NCI-H1105 treated with DMSO at 0.1 percent for 48 hours (cell line): ENCODE results near the gene BCKDHB.
A peak's percentile ranks its signal among the peaks of the same experiment; 100 is the strongest.
"Not testable (repeated sequence)": the region's sequence is repeated elsewhere in the genome, so short reads cannot be mapped to it uniquely, and the experiment has no call there.

ENCODE experiments used
- DNase-seq: peaks from one replicate; lab custom pipeline; 2025; lab: John Stamatoyannopoulos, UW

The BCKDHB gene

GRCh38 chr6:80209430-80209829, 103.0 kb downstream of the BCKDHB start:
- DNase-seq, result peak; percentile 5

- DNase-seq, result no peak
Observed at GRCh38 chr6:80210618-80211017, 104.1 kb downstream of the BCKDHB start.

- no peak for DNase-seq
Observed at GRCh38 chr6:80211286-80211685, 104.8 kb downstream of the BCKDHB start.

DNA sequence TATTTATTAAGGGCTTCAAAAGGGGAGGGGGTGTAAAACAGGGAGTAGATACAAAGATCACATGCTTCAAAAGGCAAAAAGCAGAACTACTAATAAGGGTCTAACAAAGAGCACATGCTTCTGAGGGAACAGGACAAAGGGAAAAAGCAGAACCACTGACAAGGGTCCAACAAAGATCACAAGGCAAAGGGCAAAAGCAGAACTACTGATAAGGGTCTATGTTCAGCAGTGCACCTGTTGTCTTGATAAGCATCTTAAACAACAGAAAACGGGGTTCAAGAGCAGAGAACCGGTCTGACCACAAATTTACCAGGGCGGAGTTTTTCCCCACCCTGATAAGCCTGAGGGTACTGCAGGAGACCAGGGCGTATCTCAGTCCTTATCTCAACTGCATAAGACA, 105.4 kb downstream of the BCKDHB start:
- not testable (repeated sequence) for DNase-seq

- peak; percentile 59 for DNase-seq
Observed at GRCh38 chr6:80214436-80215022, 108.1 kb downstream of the BCKDHB start.

DNA sequence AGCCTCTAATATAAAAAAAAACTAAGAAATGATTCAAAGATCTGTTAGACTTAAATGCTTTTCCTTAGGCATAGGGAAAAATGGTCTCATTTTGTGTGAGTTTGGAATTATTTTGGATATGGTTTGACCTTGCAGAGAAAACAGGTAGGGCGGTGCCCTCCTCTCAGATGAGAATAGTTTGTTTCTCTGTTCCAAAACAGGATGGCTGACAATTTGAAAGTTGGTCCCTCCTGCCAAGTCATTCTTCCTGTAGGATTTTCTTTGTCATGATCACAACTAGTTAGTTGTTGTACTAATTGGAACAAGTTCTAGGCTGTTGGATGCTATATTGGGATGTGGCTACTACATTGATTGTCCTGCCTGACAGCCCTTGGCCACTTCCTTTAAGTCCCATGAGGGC, 108.6 kb downstream of the BCKDHB start:
- no peak for DNase-seq

- DNase-seq, result no peak
Observed at GRCh38 chr6:80217794-80218193, 111.3 kb downstream of the BCKDHB start.

DNA sequence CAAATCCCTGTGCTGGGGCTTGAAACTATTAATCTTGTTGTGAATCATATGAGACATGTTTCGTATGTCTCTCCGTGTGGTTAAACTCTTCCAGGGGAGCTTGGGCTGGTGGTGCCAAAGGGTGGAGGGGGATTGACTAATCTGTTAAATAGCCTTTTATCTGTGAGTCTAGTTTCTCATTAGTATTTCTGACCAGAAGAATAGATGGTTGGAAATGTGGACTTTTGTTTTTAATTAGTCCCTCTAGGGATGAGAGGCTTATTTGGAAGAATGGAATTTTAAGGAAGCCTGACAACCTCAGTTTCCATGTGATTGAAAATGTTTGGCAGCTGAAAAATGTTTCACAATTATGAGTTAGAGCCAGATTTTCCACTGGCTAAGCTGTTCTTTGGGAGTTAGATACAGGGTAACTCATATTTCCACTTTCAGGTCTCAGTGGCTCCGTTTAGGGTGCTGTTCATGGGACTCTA, 117.3 kb downstream of the BCKDHB start:
- DNase-seq, result no peak

DNA sequence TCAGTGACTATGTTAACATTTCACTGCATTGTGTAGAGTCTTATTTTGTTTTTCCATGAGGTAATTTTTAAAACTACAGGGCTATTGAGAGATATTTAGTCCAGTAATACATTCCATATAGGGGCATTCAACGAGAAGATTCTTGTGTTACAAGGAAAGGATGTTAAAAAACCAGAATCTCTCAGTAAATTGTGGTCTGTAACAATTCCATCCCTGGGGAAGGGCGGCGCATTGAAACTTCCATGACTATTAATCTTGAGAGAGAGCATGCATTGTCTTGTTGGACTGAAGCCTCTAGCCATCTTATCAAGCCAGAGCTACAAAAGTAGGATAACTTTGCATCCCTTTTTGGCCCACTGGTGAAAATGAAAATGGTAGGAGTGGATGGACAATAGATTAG, 119.7 kb downstream of the BCKDHB start:
- no peak for DNase-seq

GRCh38 chr6:80226699-80227098, 120.2 kb downstream of the BCKDHB start:
- no peak for DNase-seq

DNA sequence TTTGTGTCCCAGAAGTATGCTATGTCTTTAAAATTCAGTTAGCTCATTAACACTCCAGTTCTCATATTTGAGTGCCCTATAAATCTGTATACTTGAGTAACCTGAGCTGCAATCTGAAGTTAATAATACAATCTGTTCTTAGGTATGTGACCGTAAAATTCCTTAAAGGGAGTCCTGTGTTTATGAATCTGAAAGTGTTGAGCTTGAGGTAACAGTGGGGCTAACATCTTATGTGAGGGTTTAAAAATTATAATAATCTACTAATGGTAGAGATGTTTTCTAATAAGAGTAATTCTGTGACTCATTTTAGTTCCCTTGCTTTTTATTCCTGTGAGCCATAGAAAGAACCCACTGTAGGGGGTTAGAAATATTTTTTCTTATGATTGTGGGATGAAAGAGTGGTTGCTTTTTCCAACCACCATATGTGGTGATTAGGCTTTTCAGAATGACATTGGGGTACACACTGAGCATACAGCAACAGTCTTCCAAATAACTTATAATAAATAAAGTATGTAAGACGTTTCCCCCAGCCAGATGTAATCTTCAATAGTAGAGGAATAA, 121.2 kb downstream of the BCKDHB start:
- no peak for DNase-seq

DNA sequence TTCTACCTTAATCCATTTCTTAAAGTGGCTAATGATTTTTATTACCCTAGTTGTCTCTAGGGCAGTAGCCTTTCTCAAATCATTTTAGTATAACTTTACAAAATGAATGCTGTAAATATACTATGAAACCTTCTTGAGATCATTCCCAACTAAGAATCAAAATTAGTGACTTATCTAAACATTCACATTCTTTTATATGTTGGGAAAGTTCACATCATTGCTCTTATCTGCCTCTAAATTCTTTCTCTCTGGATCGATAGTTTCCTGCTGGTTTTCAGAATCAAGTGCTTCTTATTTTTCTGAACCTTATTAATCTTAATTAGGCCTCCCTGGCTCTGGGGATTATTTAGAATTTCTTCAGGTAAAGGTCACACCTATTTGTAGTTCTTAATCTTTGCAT, 126.8 kb downstream of the BCKDHB start:
- DNase-seq, result no peak

- DNase-seq, result no peak
Observed at GRCh38 chr6:80233958-80234357, 127.5 kb downstream of the BCKDHB start.

DNA sequence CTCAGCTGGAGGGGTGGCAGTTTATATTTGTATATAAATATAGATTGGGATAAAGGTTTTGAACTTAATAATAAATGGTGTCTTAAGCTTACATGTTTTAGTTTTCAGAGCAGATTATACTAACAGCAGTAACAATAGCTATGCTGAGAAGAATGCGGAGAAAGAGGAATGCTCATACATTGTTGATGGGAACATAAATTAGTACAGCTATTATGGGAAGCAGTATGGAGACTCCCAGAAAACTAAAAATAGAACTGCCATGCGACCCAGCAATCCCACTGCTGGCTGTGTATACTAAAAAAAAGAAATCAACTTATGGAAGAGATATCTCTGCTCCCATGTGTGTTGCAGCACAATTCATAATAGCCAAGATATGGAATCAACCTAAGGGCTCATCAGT, 127.9 kb downstream of the BCKDHB start:
- DNase-seq, result no peak

GRCh38 chr6:80234908-80235307, 128.4 kb downstream of the BCKDHB start:
- DNase-seq, result no peak

DNA sequence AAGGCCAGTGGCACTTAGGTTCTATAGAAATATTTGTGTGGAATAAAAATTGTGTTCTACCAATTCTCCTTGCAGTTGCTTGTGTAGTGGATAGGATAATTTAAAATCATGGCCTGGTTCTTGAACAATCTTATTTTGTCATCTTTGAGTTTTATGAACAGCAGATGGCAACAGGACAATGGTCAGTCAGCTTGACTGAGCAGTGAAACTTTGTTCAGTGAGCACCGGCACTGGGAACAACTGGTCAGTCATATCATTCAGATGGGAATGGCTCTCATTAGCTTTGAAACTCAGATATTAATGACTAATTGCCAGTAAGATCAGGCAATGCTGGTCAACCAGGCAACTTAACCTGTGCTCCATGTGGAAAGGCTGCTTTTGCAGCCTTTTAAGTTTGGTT, 129.2 kb downstream of the BCKDHB start:
- no peak for DNase-seq

DNA sequence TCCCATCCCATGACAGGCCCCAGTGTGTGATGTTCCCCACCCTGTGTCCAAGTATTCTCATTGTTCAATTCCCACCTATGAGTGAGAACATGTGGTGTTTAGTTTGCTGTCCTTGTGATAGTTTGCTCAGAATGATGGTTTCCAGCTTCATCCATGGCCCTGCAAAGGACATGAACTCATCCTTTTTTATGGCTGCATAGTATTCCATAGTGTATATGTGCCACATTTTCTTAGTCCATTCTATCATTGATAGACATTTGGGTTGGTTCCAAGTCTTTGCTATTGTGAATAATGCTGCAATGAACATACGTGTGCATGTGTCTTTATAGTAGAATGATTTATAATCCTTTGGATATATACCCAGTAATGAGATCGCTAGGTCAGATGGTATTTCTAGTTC, 132.3 kb downstream of the BCKDHB start:
- DNase-seq, result not testable (repeated sequence)

- no peak for DNase-seq
Observed at GRCh38 chr6:80245043-80245442, 138.6 kb downstream of the BCKDHB start.

DNA sequence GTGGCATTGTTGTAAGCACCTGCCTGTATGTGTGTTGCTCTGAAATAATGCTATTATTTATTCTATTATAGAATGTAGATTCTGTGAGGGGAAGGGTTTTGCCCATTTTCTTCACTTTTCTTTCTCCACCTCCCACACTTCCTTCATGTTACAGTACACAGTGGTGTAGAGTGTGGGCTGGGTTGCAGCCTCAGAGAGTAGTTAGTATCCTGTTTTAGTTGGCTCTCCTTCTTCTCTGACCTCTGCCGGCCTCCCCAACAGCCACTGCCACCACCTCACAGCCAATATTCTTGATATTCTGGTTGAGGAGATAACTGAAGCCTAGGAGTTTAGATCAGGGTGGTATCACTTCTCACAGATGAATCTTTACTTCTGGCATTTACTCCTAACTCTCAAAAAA, 143.4 kb downstream of the BCKDHB start:
- DNase-seq, result no peak

DNA sequence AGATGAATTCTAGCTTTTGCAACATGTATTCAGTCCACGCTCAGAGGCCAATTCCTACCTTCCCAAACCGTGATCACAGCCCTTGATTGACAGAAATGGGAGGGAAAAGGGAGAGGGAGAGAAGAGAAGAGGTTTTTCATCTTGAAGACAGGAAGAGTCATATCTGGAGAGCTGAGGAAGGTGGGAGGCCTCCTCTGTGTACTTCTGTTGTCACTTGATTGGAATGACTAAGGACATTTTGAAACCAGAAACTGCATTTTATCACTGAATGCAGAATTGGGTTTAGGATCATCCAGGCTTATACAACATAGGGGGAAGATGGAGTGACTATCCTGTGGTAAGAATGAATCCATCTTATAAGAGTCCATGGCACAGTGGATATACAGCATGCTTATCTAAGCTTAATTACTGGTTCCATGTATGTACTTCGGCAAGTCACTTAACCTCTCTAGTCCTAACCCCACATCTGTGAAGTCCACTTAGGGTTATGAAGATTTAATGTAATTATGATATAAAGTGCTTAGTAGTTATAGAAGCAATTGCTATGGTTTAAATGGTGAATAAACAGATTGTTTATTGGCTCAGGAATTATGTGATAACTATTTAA, 144.0 kb downstream of the BCKDHB start:
- no peak for DNase-seq

- no peak for DNase-seq
Observed at GRCh38 chr6:80251321-80251720, 144.8 kb downstream of the BCKDHB start.

DNA sequence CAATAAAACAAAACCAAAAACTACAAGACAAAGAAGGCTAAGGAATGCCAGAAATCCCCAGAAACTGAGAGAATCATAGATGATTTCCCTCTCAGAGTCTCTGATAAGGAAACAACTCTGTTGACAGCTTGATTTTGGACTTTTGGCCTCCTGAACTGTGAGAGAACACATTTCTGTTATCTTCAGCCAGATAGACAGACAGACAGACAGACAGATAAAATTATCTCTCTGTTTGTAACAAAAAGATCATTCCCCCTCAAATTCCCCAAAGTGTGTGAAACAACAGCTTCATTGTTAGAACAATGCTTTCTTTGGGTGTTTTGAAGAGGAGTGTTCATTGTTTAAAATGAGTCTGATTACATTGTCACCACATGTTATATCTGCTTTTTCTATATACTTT, 148.2 kb downstream of the BCKDHB start:
- no peak for DNase-seq

GRCh38 chr6:80256691-80257090, 150.2 kb downstream of the BCKDHB start:
- no peak for DNase-seq

GRCh38 chr6:80259118-80259517, 152.6 kb downstream of the BCKDHB start:
- DNase-seq, result no peak
